GM23248 (cell line): ENCODE results near the gene GLYR1.

Experiments used
- EZH2 ChIP-seq: fragments of 200-600 bp; sonication (generic); IDR thresholded peaks from 2 replicates; pipeline ENCODE4 v1.6.1; 2018; ENCODE audit warnings: antibody characterized with exemption, mild to moderate bottlenecking; ENCODE audit not compliant: insufficient read depth, poor library complexity, severe bottlenecking
- EZH2phosphoT487 ChIP-seq: fragments of 200-600 bp; sonication (generic); IDR thresholded peaks from 2 replicates; pipeline ENCODE4 v1.6.1; 2018; ENCODE audit warnings: antibody characterized with exemption, moderate library complexity, mild to moderate bottlenecking, low read depth; ENCODE audit not compliant: insufficient read depth

DNA sequence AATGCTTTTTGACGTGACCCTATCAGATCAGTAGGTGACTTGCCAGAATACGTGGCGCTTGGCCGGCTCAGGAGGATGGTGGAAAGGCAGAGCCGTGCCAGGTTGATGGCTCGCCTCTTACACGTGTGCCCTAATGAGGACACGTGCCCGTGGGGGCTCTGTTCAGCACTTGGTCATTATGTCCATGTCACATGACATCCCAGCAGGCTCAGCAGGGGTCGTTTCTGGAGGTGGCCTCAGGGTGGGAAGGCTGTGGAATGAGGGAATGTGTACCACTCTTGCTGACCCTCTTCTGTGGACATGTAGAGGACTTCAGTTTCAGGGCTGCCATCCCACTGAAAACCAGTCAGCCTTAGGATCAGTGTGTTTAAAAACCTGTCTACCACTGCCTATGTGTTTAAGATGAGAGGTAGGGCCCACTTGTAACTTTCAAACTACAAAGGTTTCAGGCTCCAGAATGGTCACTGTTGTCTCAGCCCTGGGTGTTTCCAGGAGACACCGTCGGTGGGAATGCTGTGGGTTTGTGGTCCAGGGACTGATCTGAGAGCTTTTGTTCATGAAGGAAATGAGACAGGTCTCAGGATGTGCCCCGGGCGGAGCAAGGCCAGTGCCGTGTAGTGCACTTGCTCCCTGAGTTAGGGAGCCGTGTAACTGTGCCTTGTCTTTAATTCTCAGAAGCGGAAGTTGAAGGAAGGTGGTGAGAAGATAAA is 12.3 kb upstream of the GLYR1 start:
- no peak for TF ChIP-seq EZH2
- no peak for TF ChIP-seq EZH2phosphoT487
